HG03025 (cell line): ENCODE results near the gene G6PC2.
"Not testable (repeated sequence)": the region's sequence is repeated elsewhere in the genome, so short reads cannot be mapped to it uniquely, and the experiment has no call there.

Experiments used
- ATAC-seq: cut with Tn5 transposase; IDR thresholded peaks from one replicate; pipeline ENCODE4 v1.9.1; 2021; ENCODE audit warnings: mild to moderate bottlenecking, moderate library complexity; ENCODE audit not compliant: unreplicated experiment, low FRiP score

G6PC2 gene, protein sequence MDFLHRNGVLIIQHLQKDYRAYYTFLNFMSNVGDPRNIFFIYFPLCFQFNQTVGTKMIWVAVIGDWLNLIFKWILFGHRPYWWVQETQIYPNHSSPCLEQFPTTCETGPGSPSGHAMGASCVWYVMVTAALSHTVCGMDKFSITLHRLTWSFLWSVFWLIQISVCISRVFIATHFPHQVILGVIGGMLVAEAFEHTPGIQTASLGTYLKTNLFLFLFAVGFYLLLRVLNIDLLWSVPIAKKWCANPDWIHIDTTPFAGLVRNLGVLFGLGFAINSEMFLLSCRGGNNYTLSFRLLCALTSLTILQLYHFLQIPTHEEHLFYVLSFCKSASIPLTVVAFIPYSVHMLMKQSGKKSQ

DNA sequence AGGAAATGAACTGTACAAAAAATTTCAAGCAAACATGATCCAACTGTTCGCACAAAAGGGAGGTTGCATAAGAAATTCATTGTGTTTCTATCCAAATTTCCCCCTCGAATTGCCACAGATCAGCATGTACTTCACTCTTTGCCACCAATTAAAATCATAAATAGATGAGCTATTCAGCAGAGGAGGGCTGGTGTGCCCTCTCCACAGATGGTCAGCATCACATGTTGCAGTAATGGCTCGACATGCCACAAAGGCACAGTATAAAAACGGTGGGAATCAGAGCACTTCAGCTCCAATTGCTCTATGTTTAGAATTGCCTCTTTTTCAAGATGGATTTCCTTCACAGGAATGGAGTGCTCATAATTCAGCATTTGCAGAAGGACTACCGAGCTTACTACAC, at the start of gene G6PC2:
G6PC2 (plus strand) TSS at position 289 of the 400 bp plus-strand sequence; CDS start at position 330, 41 bp downstream.
- ATAC-seq = no peak

DNA sequence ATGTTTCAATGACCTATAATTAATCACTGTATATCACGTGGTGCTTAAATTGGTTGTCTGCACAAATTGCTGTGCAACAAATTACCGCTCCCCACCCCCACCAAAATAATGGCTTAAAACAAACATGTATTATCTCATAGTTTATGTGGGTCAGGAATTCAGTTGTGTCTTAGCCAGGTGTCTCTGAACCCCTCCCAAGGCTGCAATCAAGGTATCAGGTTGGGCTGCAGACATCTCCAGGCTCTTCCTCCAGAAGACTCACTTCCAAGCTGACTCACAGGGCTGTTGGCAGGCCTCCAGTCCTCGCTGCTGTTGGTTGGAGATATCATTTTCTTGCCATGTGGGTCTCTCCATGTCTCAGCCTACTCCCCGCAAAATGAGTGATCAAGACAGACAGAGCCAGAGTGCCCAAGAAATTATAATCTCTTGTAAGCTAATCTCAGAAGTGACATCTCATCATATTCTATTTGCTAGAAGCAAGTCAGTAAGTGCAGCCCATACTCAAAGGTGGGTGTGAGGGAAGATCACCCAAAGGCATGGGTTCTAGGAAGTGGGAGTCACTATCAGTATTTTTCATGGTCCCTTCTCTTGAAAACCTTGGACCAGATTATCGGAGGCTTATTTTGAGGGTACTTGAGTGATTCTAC, 49.3 kb upstream of the G6PC2 start:
- ATAC-seq = no peak

GRCh38 chr2:168852481-168852880, 48.6 kb upstream of the G6PC2 start:
- no peak for ATAC-seq

- ATAC-seq = no peak
Measured at GRCh38 chr2:168853471-168853870, 47.6 kb upstream of the G6PC2 start.

DNA sequence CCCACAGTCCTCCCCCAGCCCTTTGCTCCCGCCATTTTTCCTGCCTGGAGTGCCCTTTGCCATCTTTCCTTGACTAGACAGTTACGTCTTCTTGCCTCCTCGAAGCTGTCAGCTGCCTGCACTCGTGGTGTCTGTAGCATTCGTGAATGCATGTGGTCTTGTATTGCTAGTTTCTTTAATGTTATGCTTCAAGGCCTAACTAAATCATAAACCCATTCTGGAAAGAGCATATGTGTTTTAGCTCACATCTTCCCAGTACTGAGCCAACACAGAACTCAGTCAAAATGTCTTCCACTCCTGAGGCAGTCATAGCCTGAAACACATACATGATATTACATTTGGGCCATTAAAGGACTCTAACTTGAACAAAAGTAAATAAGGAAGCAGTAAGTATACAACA, 46.4 kb upstream of the G6PC2 start:
- no peak for ATAC-seq

DNA sequence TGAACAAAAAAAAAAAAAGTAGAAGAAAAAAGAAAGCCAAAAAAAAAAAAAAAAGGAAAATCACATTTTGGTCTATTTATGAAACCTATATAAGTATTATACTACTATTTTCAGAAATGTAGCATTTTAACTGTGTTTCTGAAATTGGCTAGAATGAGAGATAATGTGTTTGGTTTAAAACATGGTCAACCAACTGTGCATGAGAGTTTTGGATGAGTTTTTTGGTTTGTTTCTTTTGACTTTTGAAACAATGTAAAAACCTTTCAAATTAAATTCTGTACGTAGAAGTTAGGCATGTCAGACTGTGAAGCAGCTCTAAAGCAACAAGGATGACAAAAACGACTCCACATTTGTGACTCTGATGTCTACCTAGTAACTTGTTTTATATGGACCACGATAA, 45.5 kb upstream of the G6PC2 start:
- ATAC-seq = no peak

DNA sequence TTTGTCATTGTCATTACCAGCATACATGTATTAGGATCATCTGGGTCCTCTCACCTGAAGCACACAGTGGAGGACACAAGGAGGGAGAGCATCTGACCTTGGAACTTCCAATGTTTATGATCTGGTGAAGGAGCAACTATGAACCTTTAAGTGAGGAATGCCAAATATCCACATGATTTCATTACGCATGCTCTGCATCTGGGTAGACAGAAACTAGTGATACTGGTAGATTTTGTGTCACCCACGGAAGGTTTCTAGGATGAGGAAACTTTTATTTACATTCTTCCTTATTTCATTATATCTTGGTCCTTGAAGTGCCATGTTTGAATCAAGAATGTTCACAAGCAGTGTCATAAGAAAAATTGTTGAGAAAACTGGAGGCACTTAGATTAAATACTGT, 42.9 kb upstream of the G6PC2 start:
- no peak for ATAC-seq

GRCh38 chr2:168867164-168867563, 33.9 kb upstream of the G6PC2 start:
- ATAC-seq = not testable (repeated sequence)

GRCh38 chr2:168870369-168870768, 30.7 kb upstream of the G6PC2 start:
- not testable (repeated sequence) for ATAC-seq

DNA sequence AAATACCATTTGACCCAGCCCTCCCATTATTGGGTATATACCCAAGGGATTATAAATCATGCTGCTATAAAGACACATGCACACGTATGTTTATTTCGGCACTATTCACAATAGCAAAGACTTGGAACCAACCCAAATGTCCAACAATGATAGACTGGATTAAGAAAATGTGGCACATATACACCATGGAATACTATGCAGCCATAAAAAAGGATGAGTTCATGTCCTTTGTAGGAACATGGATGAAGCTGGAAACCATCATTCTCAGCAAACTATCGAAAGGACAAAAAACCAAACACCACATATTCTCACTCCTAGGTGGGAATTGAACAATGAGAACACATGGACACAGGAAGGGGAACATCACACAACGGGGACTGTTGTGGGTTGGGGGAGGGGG, 30.3 kb upstream of the G6PC2 start:
- ATAC-seq = not testable (repeated sequence)

DNA sequence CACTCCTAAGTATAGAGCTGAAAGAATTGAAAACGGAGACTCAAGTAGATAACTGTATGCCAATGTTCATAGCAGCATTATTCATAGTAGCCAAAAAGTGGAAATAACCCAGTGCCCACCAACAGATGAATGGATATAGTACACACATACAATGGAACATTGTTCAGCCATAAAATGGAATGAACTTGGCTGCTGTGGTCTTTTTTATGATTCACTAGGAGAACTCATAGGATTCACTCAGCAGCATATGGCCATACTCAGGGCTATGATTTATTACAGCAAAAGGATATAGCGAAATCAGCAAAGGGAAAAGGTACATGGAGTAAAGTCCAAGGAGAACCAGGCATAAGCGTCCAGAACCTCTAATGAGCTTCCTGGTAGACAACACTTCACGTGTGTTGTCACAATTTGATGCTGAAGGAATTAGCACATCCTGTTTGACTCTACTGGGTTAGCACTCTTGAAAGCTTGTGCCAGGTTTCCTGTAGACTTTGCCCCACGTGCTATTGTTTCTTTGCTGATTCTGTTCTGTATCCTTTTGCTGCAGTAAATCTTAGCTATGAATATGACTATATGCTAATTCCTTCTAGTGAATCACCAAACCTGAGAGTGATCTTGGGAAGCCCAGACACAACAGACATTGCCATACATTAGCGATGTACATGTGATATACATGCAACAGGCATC, 26.6 kb upstream of the G6PC2 start:
- no peak for ATAC-seq

DNA sequence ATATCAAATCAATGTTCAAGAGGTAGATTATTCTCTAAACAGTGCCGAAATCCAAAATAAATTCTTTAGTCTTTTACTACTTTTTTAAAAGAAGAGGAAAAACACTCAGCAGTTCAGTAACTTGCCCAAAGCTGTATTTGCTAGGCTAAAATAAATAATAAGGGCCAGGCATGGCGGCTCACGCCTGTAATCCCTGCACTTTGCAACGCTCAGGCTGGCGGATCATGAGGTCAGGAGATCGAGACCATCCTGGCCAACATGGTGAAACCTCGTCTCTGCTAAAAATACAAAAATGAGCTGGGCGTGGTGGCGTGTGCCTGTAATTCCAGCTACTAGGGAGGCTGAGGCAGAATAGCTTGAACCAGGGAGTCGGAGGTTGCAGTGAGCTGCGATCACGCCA, 18.9 kb upstream of the G6PC2 start:
- ATAC-seq = not testable (repeated sequence)

- no peak for ATAC-seq
Measured at GRCh38 chr2:168884975-168885374, 16.1 kb upstream of the G6PC2 start.

DNA sequence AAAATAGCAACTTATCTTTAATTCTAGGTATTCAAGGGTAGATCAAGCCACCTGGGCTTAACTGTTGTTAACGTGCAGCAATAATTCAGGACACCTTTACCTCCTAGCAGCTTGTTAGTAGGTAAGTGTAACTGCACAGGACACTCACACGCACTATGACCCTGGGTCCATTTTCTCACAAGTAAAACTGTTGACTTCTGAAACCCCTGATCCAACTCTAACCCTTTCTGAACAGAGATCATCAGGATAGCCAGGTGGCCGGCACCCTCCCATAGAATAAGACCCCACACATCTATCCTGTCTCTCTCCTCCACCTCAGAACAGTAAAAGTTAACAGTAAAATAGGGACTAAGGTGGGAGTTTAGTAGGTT, 11.5 kb upstream of the G6PC2 start:
- ATAC-seq = no peak

DNA sequence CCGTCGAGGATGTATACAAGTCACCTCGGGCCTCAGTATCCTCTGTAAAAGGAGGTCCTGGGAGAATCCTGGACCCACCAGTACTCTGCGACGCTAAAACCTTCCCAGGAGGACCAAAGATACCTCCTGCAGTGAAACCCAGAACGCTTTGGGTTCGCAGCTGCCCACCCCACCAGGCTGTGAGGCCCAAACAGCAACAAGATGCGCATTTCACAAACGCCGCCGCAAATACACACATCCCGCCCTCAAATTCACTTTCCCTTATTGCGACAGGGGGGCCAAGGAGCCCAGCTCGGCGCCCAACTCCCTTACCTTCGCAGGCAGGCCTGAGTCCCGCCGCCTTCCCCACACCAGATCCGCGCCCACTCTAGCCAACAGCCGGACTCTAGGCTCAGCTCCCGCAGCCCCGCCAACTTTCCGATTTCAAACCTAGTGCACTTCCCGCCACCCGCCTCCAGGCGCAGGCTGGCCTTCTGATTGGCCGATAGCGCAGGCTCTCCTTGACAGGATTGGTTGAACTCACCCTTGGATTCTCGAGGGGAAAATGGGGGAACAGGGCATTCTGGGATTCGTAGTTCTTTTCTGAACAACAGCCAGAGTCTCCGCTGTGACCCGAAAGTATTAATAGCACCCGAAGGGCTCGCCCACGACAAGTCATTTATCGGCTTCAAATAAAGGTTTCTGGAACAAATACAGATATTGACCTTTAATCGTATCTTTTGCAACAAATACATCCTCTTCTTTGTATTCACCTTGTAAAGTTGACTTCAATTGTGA, 10.9 kb upstream of the G6PC2 start, which contains the start of gene SPC25:
SPC25 (minus strand) TSS at position 425 of the 777 bp plus-strand sequence. CDS start 911 bp downstream, outside the sequence.
- peak; percentile 100 for ATAC-seq

DNA sequence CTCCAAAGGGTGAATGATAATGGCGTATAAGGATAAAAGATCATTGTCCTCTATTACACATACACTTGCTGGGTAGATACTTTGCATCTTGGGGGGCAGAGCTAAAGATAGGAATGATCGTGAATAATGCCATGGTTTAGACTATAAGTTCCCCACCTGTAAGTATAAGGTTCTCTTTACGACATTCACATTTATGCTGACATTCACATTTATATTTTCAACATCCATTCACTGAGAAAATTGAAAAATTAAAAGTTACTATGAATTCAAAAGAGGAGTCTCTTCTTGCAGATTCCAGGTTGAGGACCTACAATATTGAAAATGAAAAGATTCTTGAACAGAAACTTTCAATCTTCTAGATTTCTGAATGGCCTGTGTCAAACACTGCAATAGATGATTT, 8.8 kb upstream of the G6PC2 start:
- ATAC-seq = no peak

DNA sequence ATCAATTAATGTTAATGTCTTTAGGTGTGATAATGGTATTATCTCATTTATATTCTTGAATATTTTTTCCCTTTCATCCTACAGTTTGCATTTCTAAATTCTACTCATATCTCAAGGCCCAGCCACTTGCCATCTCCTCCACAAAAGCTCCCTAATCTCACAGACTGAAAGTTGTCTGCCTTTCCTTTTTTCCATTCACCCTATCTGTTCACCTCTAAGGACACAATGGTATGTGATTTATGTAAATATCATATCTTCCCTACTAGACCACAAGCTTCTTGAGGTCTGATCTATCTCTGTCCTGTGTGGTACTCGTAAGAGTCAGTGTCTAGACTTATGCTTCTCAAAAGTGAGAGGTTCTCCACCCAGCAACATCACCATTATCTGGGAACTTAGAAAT, 7.0 kb upstream of the G6PC2 start:
- ATAC-seq = no peak

GRCh38 chr2:168894720-168895119, 6.4 kb upstream of the G6PC2 start:
- ATAC-seq = no peak

DNA sequence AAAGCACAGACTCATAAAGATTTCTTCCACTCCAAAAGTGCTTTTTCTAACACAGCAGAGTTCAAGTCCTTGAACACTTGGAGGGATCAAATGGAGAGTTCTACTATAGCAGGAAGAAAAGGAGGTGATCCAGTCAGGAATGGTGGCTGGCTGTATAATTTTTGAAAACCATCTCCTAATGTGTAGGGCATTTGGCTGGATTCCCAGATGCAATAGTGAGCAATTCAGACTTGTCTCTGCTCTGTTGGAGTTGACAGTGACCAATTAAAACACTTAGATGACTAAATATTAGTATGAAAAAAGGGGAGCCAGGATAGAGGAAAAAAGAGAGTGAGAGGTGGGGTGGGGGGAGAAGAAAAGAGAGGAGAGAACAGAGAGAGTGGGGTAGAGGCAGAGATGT, 5.3 kb upstream of the G6PC2 start:
- ATAC-seq = no peak

DNA sequence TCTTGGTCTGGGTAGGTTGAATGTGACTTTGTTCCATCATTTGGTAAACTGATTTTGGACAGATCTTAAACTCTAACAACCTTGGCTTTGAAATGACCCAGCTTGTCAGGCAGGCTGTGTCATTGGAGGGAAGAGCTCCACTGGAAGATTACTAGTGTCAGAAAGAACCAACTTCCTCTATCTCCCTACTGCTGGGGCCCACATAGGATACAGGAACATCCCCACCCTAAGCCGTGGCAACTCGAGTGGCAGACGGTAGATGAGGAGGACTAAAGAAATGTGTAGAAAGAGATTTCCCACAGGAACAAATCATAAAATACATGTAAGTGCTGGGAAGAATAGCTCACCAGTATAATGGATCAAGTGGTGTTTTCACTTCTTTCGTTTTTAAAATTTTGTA, 4.3 kb upstream of the G6PC2 start:
- ATAC-seq = no peak

- no peak for ATAC-seq
Measured at GRCh38 chr2:168897449-168897848, 3.6 kb upstream of the G6PC2 start.
